Measurements from ENCODE around the gene ARMS2. TPM values are rescaled to one million over a fixed set of nuclear protein-coding genes. Genes with fewer than 3 reads are reported as not detected.

The ARMS2 gene
- total and polyA plus RNA-seq, 2 donors (not counting 1 experiment from before 2014, with no cell fraction given), result not detected

- TF ChIP-seq EZH2 (IDR thresholded peaks at IDR 0.05; ENCODE audit: low read length, missing control alignments), result no peak
- peak overlapping the region; percentile 0 for H3K27ac ChIP-seq (ENCODE audit: insufficient read depth, low read length)
- no peaks in the 10 kb centered on the region for H3K27me3 ChIP-seq (ENCODE audit: control insufficient read depth, insufficient read depth, low read length)
- DNase-seq (ENCODE audit: low read depth in 2 of 2), result no peak
- H3K4me1 ChIP-seq (ENCODE audit: control insufficient read depth, extremely low read depth, insufficient read depth, low read length), result peaks cover 16% of the 10 kb centered on the region
- no peak overlapping the region for H3K4me2 ChIP-seq (ENCODE audit: extremely low read depth, insufficient read depth, low read length)
- H3K9me3 ChIP-seq (ENCODE audit: control insufficient read depth, insufficient read depth, low read depth, low read length), result no peaks in the 10 kb centered on the region
- H4K20me1 ChIP-seq (ENCODE audit: control insufficient read depth, extremely low read depth, insufficient read depth, low read length), result no peaks in the 10 kb centered on the region
- no peak overlapping the region for H2AFZ ChIP-seq (ENCODE audit: low read length)
- no peak overlapping the region for H3K9ac ChIP-seq (ENCODE audit: insufficient read depth, low read length)
- H3K36me3 ChIP-seq (ENCODE audit: control insufficient read depth, insufficient read depth, low read length), result no peaks in the 10 kb centered on the region
- H3K4me3 ChIP-seq (replicated peaks in 1 of 4; ENCODE audit: control extremely low read depth in 1 of 4, insufficient read depth in 1 of 4, low read depth in 3 of 4, low read length in 4 of 4), result no peak overlapping the region
- peaks cover 14% of the 10 kb centered on the region for H3K79me2 ChIP-seq (ENCODE audit: control insufficient read depth, insufficient read depth, low read length)
Measured at GRCh38 chr10:122468307-122468925, 14.0 kb downstream of the ARMS2 start.

DNA sequence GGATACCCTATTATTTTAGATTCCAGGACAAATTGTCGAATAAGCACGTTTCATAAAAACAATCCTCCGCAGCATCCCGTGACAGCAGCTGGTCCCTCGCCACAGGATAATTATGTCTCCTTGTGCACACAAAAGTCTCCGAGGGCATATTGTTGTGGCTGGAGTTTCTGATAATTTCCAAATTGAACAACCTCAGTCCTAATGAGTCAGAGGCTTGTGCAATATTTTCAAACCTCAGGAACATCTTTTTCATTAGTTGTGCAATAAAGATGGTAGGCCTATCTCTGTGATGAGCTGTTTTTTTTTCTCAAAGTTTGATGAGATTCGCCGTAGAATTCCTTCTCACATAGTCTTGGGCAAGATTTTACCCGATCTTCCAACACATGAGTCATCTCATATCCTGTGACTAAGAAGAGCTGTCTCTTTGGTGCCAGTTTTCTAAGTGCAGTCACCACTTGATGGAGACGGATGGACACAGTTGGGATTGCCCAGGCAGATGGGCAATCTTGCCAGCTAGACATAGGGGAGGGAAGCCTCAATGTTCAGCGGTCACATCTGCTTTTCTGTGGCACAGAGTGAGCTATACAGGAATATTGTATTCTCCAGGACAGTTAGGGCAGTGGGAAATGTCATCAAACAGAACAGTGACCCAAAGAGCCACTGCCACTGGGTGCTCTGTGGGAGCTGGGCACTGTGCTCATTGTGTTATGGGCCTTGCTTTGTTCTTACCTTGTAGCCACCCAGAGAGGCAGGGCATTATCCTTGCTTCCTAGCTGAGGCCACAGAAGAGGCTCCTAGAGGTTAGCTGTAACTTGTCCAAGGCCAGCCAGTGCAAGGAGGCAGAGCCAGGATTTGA is 14.7 kb downstream of the ARMS2 start:
- Histone ChIP-seq H3K9ac (ENCODE audit: insufficient read depth, low read length) (no peak overlapping the region), H3K27me3 (ENCODE audit: control insufficient read depth, insufficient read depth, low read length) (no peaks in the 10 kb centered on the region), H3K9me3 (ENCODE audit: control insufficient read depth, insufficient read depth, low read depth, low read length) (no peaks in the 10 kb centered on the region), H3K36me3 (ENCODE audit: control insufficient read depth, insufficient read depth, low read length) (no peaks in the 10 kb centered on the region), H3K4me1 (ENCODE audit: control insufficient read depth, extremely low read depth, insufficient read depth, low read length) (peaks cover 13% of the 10 kb centered on the region), H4K20me1 (ENCODE audit: control insufficient read depth, extremely low read depth, insufficient read depth, low read length) (no peaks in the 10 kb centered on the region), H2AFZ (ENCODE audit: low read length) (no peak overlapping the region), H3K27ac (ENCODE audit: insufficient read depth, low read length) (peak overlapping the region; percentile 44), H3K79me2 (ENCODE audit: control insufficient read depth, insufficient read depth, low read length) (peaks cover 7% of the 10 kb centered on the region), H3K4me2 (ENCODE audit: extremely low read depth, insufficient read depth, low read length) (peak overlapping the region; percentile 33), H3K4me3 (replicated peaks in 1 of 4; ENCODE audit: control extremely low read depth in 1 of 4, insufficient read depth in 1 of 4, low read depth in 3 of 4, low read length in 4 of 4) (no peak overlapping the region)
- DNase-seq (ENCODE audit: low read depth in 2 of 2), result peak; percentile 91 to 97
- TF ChIP-seq CTCF (conservative IDR thresholded peaks at IDR 0.05 in 1 of 2, IDR thresholded peaks at IDR 0.05 in 1 of 2; ENCODE audit: low read depth in 1 of 2, low read length in 2 of 2), result no peak
- no peak for TF ChIP-seq EZH2 (IDR thresholded peaks at IDR 0.05; ENCODE audit: low read length, missing control alignments)

DNA sequence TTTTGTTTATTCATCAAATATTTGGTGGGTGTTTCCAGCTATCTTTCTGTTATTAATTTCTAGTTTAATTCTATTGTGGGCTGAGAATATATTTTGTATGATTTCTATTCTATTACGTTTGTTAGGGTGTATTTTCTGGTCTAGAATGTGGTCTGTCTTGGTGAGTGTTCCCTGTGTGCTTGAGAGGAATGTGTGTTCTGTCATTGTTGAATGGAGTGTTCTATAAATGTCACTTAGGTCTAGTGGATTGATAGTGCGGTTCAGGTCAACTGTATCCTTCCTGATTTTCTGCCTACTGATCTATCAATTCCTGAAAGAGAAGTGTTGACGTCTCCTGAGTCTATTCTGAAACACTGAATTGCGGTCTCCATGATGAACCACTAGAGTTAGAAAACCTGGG is 15.4 kb downstream of the ARMS2 start:
- no peaks in the 10 kb centered on the region for H4K20me1 ChIP-seq (ENCODE audit: control insufficient read depth, extremely low read depth, insufficient read depth, low read length)
- H3K9ac ChIP-seq (ENCODE audit: insufficient read depth, low read length), result no peak overlapping the region
- DNase-seq (ENCODE audit: low read depth in 2 of 2), result no peak

More for the DNA sequence above, 15.4 kb downstream of the ARMS2 start:
- no peak overlapping the region for H3K4me3 ChIP-seq (replicated peaks in 1 of 4; ENCODE audit: control extremely low read depth in 1 of 4, insufficient read depth in 1 of 4, low read depth in 3 of 4, low read length in 4 of 4)
- H2AFZ ChIP-seq (ENCODE audit: low read length), result no peak overlapping the region
- H3K27me3 ChIP-seq (ENCODE audit: control insufficient read depth, insufficient read depth, low read length), result no peaks in the 10 kb centered on the region
- no peaks in the 10 kb centered on the region for H3K9me3 ChIP-seq (ENCODE audit: control insufficient read depth, insufficient read depth, low read depth, low read length)
- H3K79me2 ChIP-seq (ENCODE audit: control insufficient read depth, insufficient read depth, low read length), result peaks cover 3% of the 10 kb centered on the region
- peaks cover 14% of the 10 kb centered on the region for H3K4me1 ChIP-seq (ENCODE audit: control insufficient read depth, extremely low read depth, insufficient read depth, low read length)
- no peak overlapping the region for H3K4me2 ChIP-seq (ENCODE audit: extremely low read depth, insufficient read depth, low read length)
- no peaks in the 10 kb centered on the region for H3K36me3 ChIP-seq (ENCODE audit: control insufficient read depth, insufficient read depth, low read length)
- no peak for TF ChIP-seq EZH2 (IDR thresholded peaks at IDR 0.05; ENCODE audit: low read length, missing control alignments)
- no peak for TF ChIP-seq CTCF (conservative IDR thresholded peaks at IDR 0.05 in 1 of 2, IDR thresholded peaks at IDR 0.05 in 1 of 2; ENCODE audit: low read depth in 1 of 2, low read length in 2 of 2)
- H3K27ac ChIP-seq (ENCODE audit: insufficient read depth, low read length), result no peak overlapping the region
